ENCODE data around the gene CYP4F2. TPM values are rescaled to one million over a fixed set of nuclear protein-coding genes. Genes with fewer than 3 reads are reported as not detected.
"Not testable (repeated sequence)": the region's sequence is repeated elsewhere in the genome, so short reads cannot be mapped to it uniquely, and the experiment has no call there.

CYP4F2 gene
- total RNA-seq, 1 experiment from 2014 or later: not detected

GRCh38 chr19:15891434-15891833 lies 6.4 kb downstream of the CYP4F2 start:
- Histone ChIP-seq H3K4me1 (no peaks in the 10 kb centered on the region), H3K4me3 (ENCODE audit: low read depth, low read length) (no peak overlapping the region), H3K9me3 (no peaks in the 10 kb centered on the region), H3K36me3 (ENCODE audit: control insufficient read depth, insufficient read depth, low read length) (no peaks in the 10 kb centered on the region), H3K27me3 (replicated peaks; ENCODE audit: control insufficient read depth, insufficient read depth, low read length) (no peaks in the 10 kb centered on the region)
- POLR2A ChIA-PET: no interaction called here
- no peak for DNase-seq
- Mint-ChIP-seq H3K4me1 (ENCODE audit: low read depth, unreplicated experiment) (no peaks in the 10 kb centered on the region), H3K4me3 (ENCODE audit: unreplicated experiment) (no peak overlapping the region), H3K9me3 (ENCODE audit: unreplicated experiment) (peaks cover 11% of the 10 kb centered on the region), H3K36me3 (ENCODE audit: insufficient read depth, unreplicated experiment) (no peaks in the 10 kb centered on the region), H3K27ac (ENCODE audit: unreplicated experiment) (no peak overlapping the region), H3K27me3 (ENCODE audit: insufficient read depth, unreplicated experiment) (no peaks in the 10 kb centered on the region)
- TF ChIP-seq CTCF (IDR thresholded peaks at IDR 0.05; ENCODE audit: insufficient read depth in 1 of 2, low read depth in 1 of 2, low read length in 1 of 2, severe bottlenecking in 1 of 2, unreplicated experiment in 1 of 2): no peak
- no TSS peak for BruUV-seq (replicated peaks)
- CTCF ChIA-PET: no interaction called here
- intact Hi-C loops (cut with micrococcal nuclease; ENCODE audit: unreplicated experiment): no loop called here

- H3K27ac Mint-ChIP-seq (ENCODE audit: unreplicated experiment); DNase-seq; H3K27me3 Mint-ChIP-seq (ENCODE audit: insufficient read depth, unreplicated experiment); H3K36me3 ChIP-seq (ENCODE audit: control insufficient read depth, insufficient read depth, low read length); BruUV-seq (replicated peaks); H3K27me3 ChIP-seq (replicated peaks; ENCODE audit: control insufficient read depth, insufficient read depth, low read length); intact Hi-C loops (cut with micrococcal nuclease; ENCODE audit: unreplicated experiment); H3K4me1 Mint-ChIP-seq (ENCODE audit: low read depth, unreplicated experiment); H3K4me3 ChIP-seq (ENCODE audit: low read depth, low read length); H3K9me3 Mint-ChIP-seq (ENCODE audit: unreplicated experiment); CTCF ChIA-PET; H3K36me3 Mint-ChIP-seq (ENCODE audit: insufficient read depth, unreplicated experiment); POLR2A ChIA-PET; H3K4me1 ChIP-seq; H3K4me3 Mint-ChIP-seq (ENCODE audit: unreplicated experiment); H3K9me3 ChIP-seq: not testable (repeated sequence)
Measured at GRCh38 chr19:15889339-15889738, 8.5 kb downstream of the CYP4F2 start.

GRCh38 chr19:15885919-15886318 lies 12.0 kb downstream of the CYP4F2 start:
- DNase-seq: no peak
- H3K9me3 Mint-ChIP-seq (ENCODE audit: unreplicated experiment): no peaks in the 10 kb centered on the region
- H3K27ac Mint-ChIP-seq (ENCODE audit: unreplicated experiment): no peak overlapping the region
- no peaks in the 10 kb centered on the region for H3K36me3 Mint-ChIP-seq (ENCODE audit: insufficient read depth, unreplicated experiment)
- no peaks in the 10 kb centered on the region for H3K27me3 ChIP-seq (replicated peaks; ENCODE audit: control insufficient read depth, insufficient read depth, low read length)
- H3K36me3 ChIP-seq (ENCODE audit: control insufficient read depth, insufficient read depth, low read length): no peaks in the 10 kb centered on the region
- H3K27me3 Mint-ChIP-seq (ENCODE audit: insufficient read depth, unreplicated experiment): peaks cover 3% of the 10 kb centered on the region
- no peak overlapping the region for H3K4me3 Mint-ChIP-seq (ENCODE audit: unreplicated experiment)
- TF ChIP-seq CTCF (IDR thresholded peaks at IDR 0.05; ENCODE audit: insufficient read depth in 1 of 2, low read depth in 1 of 2, low read length in 1 of 2, severe bottlenecking in 1 of 2, unreplicated experiment in 1 of 2): no peak
- no peak overlapping the region for H3K4me3 ChIP-seq (ENCODE audit: low read depth, low read length)
- ChIA-PET CTCF (no interaction called here), POLR2A (no interaction called here)
- intact Hi-C loops (cut with micrococcal nuclease; ENCODE audit: unreplicated experiment): no loop called here
- H3K4me1 ChIP-seq: no peaks in the 10 kb centered on the region
- no peaks in the 10 kb centered on the region for H3K4me1 Mint-ChIP-seq (ENCODE audit: low read depth, unreplicated experiment)
- no peaks in the 10 kb centered on the region for H3K9me3 ChIP-seq
- no TSS peak for BruUV-seq (replicated peaks)

GRCh38 chr19:15885167-15885566 lies 12.7 kb downstream of the CYP4F2 start:
- Histone ChIP-seq H3K27me3 (replicated peaks; ENCODE audit: control insufficient read depth, insufficient read depth, low read length) (no peaks in the 10 kb centered on the region), H3K4me1 (no peaks in the 10 kb centered on the region), H3K4me3 (ENCODE audit: low read depth, low read length) (no peak overlapping the region), H3K36me3 (ENCODE audit: control insufficient read depth, insufficient read depth, low read length) (no peaks in the 10 kb centered on the region), H3K9me3 (no peaks in the 10 kb centered on the region)
- Mint-ChIP-seq H3K4me1 (ENCODE audit: low read depth, unreplicated experiment) (no peaks in the 10 kb centered on the region), H3K9me3 (ENCODE audit: unreplicated experiment) (no peaks in the 10 kb centered on the region), H3K27ac (ENCODE audit: unreplicated experiment) (no peak overlapping the region), H3K4me3 (ENCODE audit: unreplicated experiment) (no peak overlapping the region), H3K27me3 (ENCODE audit: insufficient read depth, unreplicated experiment) (peaks cover 3% of the 10 kb centered on the region), H3K36me3 (ENCODE audit: insufficient read depth, unreplicated experiment) (no peaks in the 10 kb centered on the region)
- intact Hi-C loops (cut with micrococcal nuclease; ENCODE audit: unreplicated experiment): no loop called here
- no TSS peak for BruUV-seq (replicated peaks)
- ChIA-PET POLR2A (no interaction called here), CTCF (no interaction called here)
- no peak for DNase-seq
- no peak for TF ChIP-seq CTCF (IDR thresholded peaks at IDR 0.05; ENCODE audit: insufficient read depth in 1 of 2, low read depth in 1 of 2, low read length in 1 of 2, severe bottlenecking in 1 of 2, unreplicated experiment in 1 of 2)

- H3K27me3 ChIP-seq (replicated peaks; ENCODE audit: control insufficient read depth, insufficient read depth, low read length); H3K27me3 Mint-ChIP-seq (ENCODE audit: insufficient read depth, unreplicated experiment); intact Hi-C loops (cut with micrococcal nuclease; ENCODE audit: unreplicated experiment); BruUV-seq (replicated peaks); H3K4me3 ChIP-seq (ENCODE audit: low read depth, low read length); POLR2A ChIA-PET; CTCF ChIA-PET; H3K36me3 Mint-ChIP-seq (ENCODE audit: insufficient read depth, unreplicated experiment); H3K9me3 Mint-ChIP-seq (ENCODE audit: unreplicated experiment); DNase-seq; H3K4me1 Mint-ChIP-seq (ENCODE audit: low read depth, unreplicated experiment); H3K27ac Mint-ChIP-seq (ENCODE audit: unreplicated experiment); H3K4me1 ChIP-seq; H3K4me3 Mint-ChIP-seq (ENCODE audit: unreplicated experiment); H3K36me3 ChIP-seq (ENCODE audit: control insufficient read depth, insufficient read depth, low read length); H3K9me3 ChIP-seq: not testable (repeated sequence)
Measured at GRCh38 chr19:15883329-15883728, 14.5 kb downstream of the CYP4F2 start.
